ENCODE results near the gene PIK3IP1.

Gene PIK3IP1

GRCh38 chr22:31278626-31279326 lies 13.5 kb downstream of the PIK3IP1 start:
- no peak for TF ChIP-seq CTCF (IDR thresholded peaks at IDR 0.05; ENCODE audit: low read length, missing control alignments)
- no peak overlapping the region for H3K4me3 ChIP-seq (replicated peaks; ENCODE audit: low read depth, low read length)

GRCh38 chr22:31278151-31278621 lies 14.1 kb downstream of the PIK3IP1 start:
- no peak overlapping the region for H3K4me3 ChIP-seq (replicated peaks; ENCODE audit: low read depth, low read length)
- no peak for TF ChIP-seq CTCF (IDR thresholded peaks at IDR 0.05; ENCODE audit: low read length, missing control alignments)

More at GRCh38 chr22:31278626-31279326, 13.5 kb downstream of the PIK3IP1 start:
- no peak for DNase-seq (ENCODE audit: low read depth)

GRCh38 chr22:31277741-31278140 lies 14.5 kb downstream of the PIK3IP1 start:
- H3K4me3 ChIP-seq (replicated peaks; ENCODE audit: low read depth, low read length) = no peak overlapping the region
- TF ChIP-seq CTCF (IDR thresholded peaks at IDR 0.05; ENCODE audit: low read length, missing control alignments) = no peak
- no peak for DNase-seq (ENCODE audit: low read depth)

More at GRCh38 chr22:31278151-31278621, 14.1 kb downstream of the PIK3IP1 start:
- no peak for DNase-seq (ENCODE audit: low read depth)

GRCh38 chr22:31276426-31277167 lies 15.7 kb downstream of the PIK3IP1 start:
- no peak for TF ChIP-seq CTCF (IDR thresholded peaks at IDR 0.05; ENCODE audit: low read length, missing control alignments)
- no peak for DNase-seq (ENCODE audit: low read depth)

GRCh38 chr22:31275576-31275975 lies 16.7 kb downstream of the PIK3IP1 start:
- no peak for TF ChIP-seq CTCF (IDR thresholded peaks at IDR 0.05; ENCODE audit: low read length, missing control alignments)
- no peak for DNase-seq (ENCODE audit: low read depth)

More at GRCh38 chr22:31276426-31277167, 15.7 kb downstream of the PIK3IP1 start:
- H3K4me3 ChIP-seq (replicated peaks; ENCODE audit: low read depth, low read length) = no peak overlapping the region

GRCh38 chr22:31275018-31275417 lies 17.3 kb downstream of the PIK3IP1 start:
- no peak for TF ChIP-seq CTCF (IDR thresholded peaks at IDR 0.05; ENCODE audit: low read length, missing control alignments)
- DNase-seq (ENCODE audit: low read depth) = no peak
- no peak overlapping the region for H3K4me3 ChIP-seq (replicated peaks; ENCODE audit: low read depth, low read length)

More at GRCh38 chr22:31275576-31275975, 16.7 kb downstream of the PIK3IP1 start:
- H3K4me3 ChIP-seq (replicated peaks; ENCODE audit: low read depth, low read length) = no peak overlapping the region
